ENCODE data around the gene CADM2. TPM values are rescaled to one million over a fixed set of nuclear protein-coding genes. Genes with fewer than 3 reads are reported as not detected.

Gene CADM2
- total RNA-seq, 1 donor: under 0.01 TPM

GRCh38 chr3:85251766-85252165 is 293.0 kb downstream of the CADM2 start:
- no peak for DNase-seq (ENCODE audit: low read depth)
- TF ChIP-seq, protein P1, sequence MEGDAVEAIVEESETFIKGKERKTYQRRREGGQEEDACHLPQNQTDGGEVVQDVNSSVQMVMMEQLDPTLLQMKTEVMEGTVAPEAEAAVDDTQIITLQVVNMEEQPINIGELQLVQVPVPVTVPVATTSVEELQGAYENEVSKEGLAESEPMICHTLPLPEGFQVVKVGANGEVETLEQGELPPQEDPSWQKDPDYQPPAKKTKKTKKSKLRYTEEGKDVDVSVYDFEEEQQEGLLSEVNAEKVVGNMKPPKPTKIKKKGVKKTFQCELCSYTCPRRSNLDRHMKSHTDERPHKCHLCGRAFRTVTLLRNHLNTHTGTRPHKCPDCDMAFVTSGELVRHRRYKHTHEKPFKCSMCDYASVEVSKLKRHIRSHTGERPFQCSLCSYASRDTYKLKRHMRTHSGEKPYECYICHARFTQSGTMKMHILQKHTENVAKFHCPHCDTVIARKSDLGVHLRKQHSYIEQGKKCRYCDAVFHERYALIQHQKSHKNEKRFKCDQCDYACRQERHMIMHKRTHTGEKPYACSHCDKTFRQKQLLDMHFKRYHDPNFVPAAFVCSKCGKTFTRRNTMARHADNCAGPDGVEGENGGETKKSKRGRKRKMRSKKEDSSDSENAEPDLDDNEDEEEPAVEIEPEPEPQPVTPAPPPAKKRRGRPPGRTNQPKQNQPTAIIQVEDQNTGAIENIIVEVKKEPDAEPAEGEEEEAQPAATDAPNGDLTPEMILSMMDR (IDR thresholded peaks at IDR 0.05; ENCODE audit: insufficient read depth, low read depth, low read length): no peak
- no peak overlapping the region for H3K4me3 ChIP-seq (ENCODE audit: low read depth, low read length)

- no peak overlapping the region for H3K4me3 ChIP-seq (ENCODE audit: low read depth, low read length)
- no peak for DNase-seq (ENCODE audit: low read depth)
- TF ChIP-seq, protein P1 (IDR thresholded peaks at IDR 0.05; ENCODE audit: insufficient read depth, low read depth, low read length): no peak
Observed at GRCh38 chr3:85252686-85253085, 293.9 kb downstream of the CADM2 start.

DNA sequence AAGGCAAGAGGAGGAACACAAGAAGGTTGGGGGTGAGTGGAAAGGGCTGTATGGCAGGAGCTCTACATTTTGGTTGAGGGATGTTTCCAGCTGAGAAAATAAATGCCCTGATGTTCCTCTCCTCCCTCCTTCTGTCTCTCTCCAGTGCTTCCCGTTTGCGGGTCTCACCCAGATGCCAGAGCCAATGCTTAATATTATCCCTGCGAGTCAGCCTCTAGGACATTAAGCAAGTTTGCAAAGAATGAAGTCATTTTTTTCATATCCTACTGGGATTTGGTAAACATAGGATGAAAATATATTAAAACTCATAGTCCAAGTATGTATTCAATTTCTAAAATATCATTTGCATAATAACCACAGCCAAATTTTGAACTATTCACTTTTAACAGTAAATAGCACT is 295.9 kb downstream of the CADM2 start:
- DNase-seq (ENCODE audit: low read depth): no peak
- no peak overlapping the region for H3K4me3 ChIP-seq (ENCODE audit: low read depth, low read length)
- TF ChIP-seq, protein P1 (IDR thresholded peaks at IDR 0.05; ENCODE audit: insufficient read depth, low read depth, low read length): no peak

DNA sequence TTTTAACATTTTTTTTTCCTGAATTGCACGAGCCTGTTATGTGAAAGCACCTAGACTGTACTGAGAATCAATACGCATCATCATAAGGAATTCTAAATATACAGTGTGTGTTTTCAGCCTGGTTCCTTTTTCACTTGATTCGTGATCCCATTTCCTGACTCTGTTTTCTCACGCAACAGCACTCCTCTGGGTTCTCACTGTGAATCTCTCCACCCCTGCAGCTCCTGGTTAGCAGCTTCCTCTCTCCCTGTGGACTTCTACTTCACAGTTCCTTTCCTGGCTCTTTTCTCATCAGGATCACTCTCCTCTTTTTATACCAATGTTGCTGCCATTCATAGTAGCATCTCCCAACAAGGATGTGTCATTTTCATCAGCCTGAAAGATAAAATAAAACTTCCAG is 297.2 kb downstream of the CADM2 start:
- TF ChIP-seq, protein P1 (IDR thresholded peaks at IDR 0.05; ENCODE audit: insufficient read depth, low read depth, low read length): no peak
- DNase-seq (ENCODE audit: low read depth): no peak
- no peak overlapping the region for H3K4me3 ChIP-seq (ENCODE audit: low read depth, low read length)

- TF ChIP-seq, protein P1 (IDR thresholded peaks at IDR 0.05; ENCODE audit: insufficient read depth, low read depth, low read length): no peak
- H3K4me3 ChIP-seq (ENCODE audit: low read depth, low read length): no peak overlapping the region
- no peak for DNase-seq (ENCODE audit: low read depth)
Observed at GRCh38 chr3:85258326-85258725, 299.5 kb downstream of the CADM2 start.

GRCh38 chr3:85258819-85259218 is 300.0 kb downstream of the CADM2 start:
- no peak for DNase-seq (ENCODE audit: low read depth)
- TF ChIP-seq, protein P1 (IDR thresholded peaks at IDR 0.05; ENCODE audit: insufficient read depth, low read depth, low read length): no peak
- H3K4me3 ChIP-seq (ENCODE audit: low read depth, low read length): no peak overlapping the region

- no peak overlapping the region for H3K4me3 ChIP-seq (ENCODE audit: low read depth, low read length)
- DNase-seq (ENCODE audit: low read depth): no peak
- TF ChIP-seq, protein P1 (IDR thresholded peaks at IDR 0.05; ENCODE audit: insufficient read depth, low read depth, low read length): no peak
Observed at GRCh38 chr3:85259748-85260147, 301.0 kb downstream of the CADM2 start.

Data from fibroblast of villous mesenchyme (primary cell).